GM23248 (cell line): Measurements from ENCODE around the gene PNPLA7. TPM values are rescaled to one million over a fixed set of nuclear protein-coding genes. Genes with fewer than 3 reads are reported as not detected.

Experiments used
- DNase-seq: peaks from one replicate; pipeline ENCODE4 v3.0.0-alpha.2; 2015
- H2AFZ ChIP-seq: fragments of 200-600 bp; sonication (generic); 2 replicates; pipeline ENCODE4 v1.6.1; 2016; ENCODE audit warnings: antibody characterized with exemption
- H3F3A ChIP-seq: fragments of 200-600 bp; sonication (generic); 2 replicates; pipeline ENCODE4 v1.6.1; 2016; ENCODE audit warnings: mild to moderate bottlenecking, antibody characterized with exemption, mixed run types; ENCODE audit not compliant: insufficient read depth
- H3K27ac ChIP-seq: fragments of 200-600 bp; sonication (generic); 2 replicates; pipeline ENCODE4 v1.5.1; 2016; ENCODE audit warnings: mild to moderate bottlenecking
- H3K27me3 ChIP-seq: fragments of 200-600 bp; sonication (generic); replicated peaks from 2 replicates; pipeline ENCODE4 v1.6.1; 2016; ENCODE audit warnings: mild to moderate bottlenecking; ENCODE audit not compliant: insufficient read depth
- H3K36me3 ChIP-seq: fragments of 200-600 bp; sonication (generic); 2 replicates; pipeline ENCODE4 v1.6.1; 2016; ENCODE audit warnings: low read depth, mild to moderate bottlenecking
- H3K4me1 ChIP-seq: fragments of 200-600 bp; sonication (generic); 2 replicates; pipeline ENCODE4 v1.6.1; 2016; ENCODE audit warnings: mild to moderate bottlenecking; ENCODE audit not compliant: insufficient read depth
- H3K4me2 ChIP-seq: fragments of 200-600 bp; sonication (generic); one replicate; pipeline ENCODE4 v1.6.1; 2016; ENCODE audit warnings: mild to moderate bottlenecking; ENCODE audit not compliant: unreplicated experiment
- H3K4me3 ChIP-seq: fragments of 200-600 bp; sonication (generic); 2 replicates; pipeline ENCODE4 v1.5.1; 2016; ENCODE audit warnings: mild to moderate bottlenecking
- H3K79me2 ChIP-seq: fragments of 200-600 bp; sonication (generic); 2 replicates; pipeline ENCODE4 v1.6.1; 2016; ENCODE audit warnings: mild to moderate bottlenecking; ENCODE audit not compliant: insufficient read depth
- H3K9ac ChIP-seq: fragments of 200-600 bp; sonication (generic); 2 replicates; pipeline ENCODE4 v1.6.1; 2016; ENCODE audit warnings: mild to moderate bottlenecking
- H3K9me2 ChIP-seq: fragments of 200-600 bp; sonication (generic); 2 replicates; pipeline ENCODE4 v1.6.1; 2016; ENCODE audit warnings: mixed run types, mild to moderate bottlenecking, moderate library complexity; ENCODE audit not compliant: insufficient read depth
- H3K9me3 ChIP-seq: fragments of 200-600 bp; sonication (generic); one replicate; pipeline ENCODE4 v1.6.1; 2017; ENCODE audit warnings: low read depth
- H4K20me1 ChIP-seq: fragments of 200-600 bp; sonication (generic); 2 replicates; pipeline ENCODE4 v1.6.0; 2016; ENCODE audit not compliant: insufficient read depth
- EZH2 ChIP-seq: fragments of 200-600 bp; sonication (generic); IDR thresholded peaks from 2 replicates; pipeline ENCODE4 v1.6.1; 2018; ENCODE audit warnings: antibody characterized with exemption, mild to moderate bottlenecking; ENCODE audit not compliant: insufficient read depth, poor library complexity, severe bottlenecking
- EZH2phosphoT487 ChIP-seq: fragments of 200-600 bp; sonication (generic); IDR thresholded peaks from 2 replicates; pipeline ENCODE4 v1.6.1; 2018; ENCODE audit warnings: antibody characterized with exemption, moderate library complexity, mild to moderate bottlenecking, low read depth; ENCODE audit not compliant: insufficient read depth
- WGBS, 2 experiments: methylation state at CpG; one replicate each; pipeline ENCODE4 v1.1.6; 2015 to 2017; ENCODE audit warnings: low lambda C conversion rate in 2 of 2, low coverage in 1 of 2; ENCODE audit errors: missing lambda C conversion rate in 2 of 2; 5-methylcytosine and 5-hydroxymethylcytosine counted together
- in situ Hi-C: fragments of 300-500 bp; cut with MboI; formaldehyde crosslinking; loops from 2 replicates; pipeline ENCODE4 v1.15.0; 2020
- polyA plus RNA-seq: library from polyadenylated mRNA; unstranded; fragments of >200 nt; fragmentation: Nextera tagmentation; extraction: Ambion mirVana; gene quantifications from 2 replicates; pipeline ENCODE4 v1.2.1, GENCODE V29; 2016
- total RNA-seq: library from RNA; depleted of rRNA; stranded (reverse); fragments of >200 nt; shearing (Covaris generic); gene quantifications from 2 replicates; pipeline ENCODE4 v1.2.3, GENCODE V29; 2014

The PNPLA7 gene
- total and polyA plus RNA-seq, 2 experiments from 2014 or later = 0.54 to 0.59 TPM

DNA sequence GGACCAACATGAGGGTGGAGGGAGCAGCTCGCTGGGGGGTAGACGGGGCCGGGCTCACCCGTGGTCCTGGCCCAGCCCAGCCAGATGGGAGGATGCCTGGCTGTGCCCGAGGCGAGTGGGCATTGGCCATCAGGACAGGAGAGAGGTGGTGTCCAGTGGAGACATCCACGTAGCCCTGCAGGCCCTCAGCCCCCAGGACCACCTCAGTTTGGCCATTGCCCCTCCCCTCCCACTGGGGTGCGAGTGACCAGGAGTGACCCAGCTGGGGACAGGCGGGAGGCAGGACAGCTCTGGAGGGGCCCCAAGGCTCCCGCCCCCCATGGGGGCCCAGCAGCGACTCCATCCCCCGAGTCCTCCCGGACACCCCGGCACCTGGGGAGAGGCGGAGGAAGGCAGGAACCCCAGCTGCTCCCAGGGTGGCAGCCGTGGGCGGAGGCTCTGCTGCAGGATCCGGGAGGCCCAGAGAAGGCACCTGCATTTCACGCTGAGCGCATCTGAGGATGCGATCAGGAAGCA, 118.7 kb downstream of the PNPLA7 start:
- TF ChIP-seq EZH2 (no peak), EZH2phosphoT487 (no peak)
- Histone ChIP-seq H3K27me3 (no peaks in the 10 kb centered on the region), H3F3A (no peaks in the 10 kb centered on the region), H2AFZ (no peak overlapping the region), H3K36me3 (no peaks in the 10 kb centered on the region), H3K27ac (no peak overlapping the region), H3K9me2 (no peaks in the 10 kb centered on the region), H3K9me3 (no peaks in the 10 kb centered on the region), H3K9ac (no peak overlapping the region), H4K20me1 (no peaks in the 10 kb centered on the region), H3K79me2 (no peaks in the 10 kb centered on the region), H3K4me3 (no peak overlapping the region), H3K4me2 (no peak overlapping the region), H3K4me1 (no peaks in the 10 kb centered on the region)
- in situ Hi-C loops = no loop called here
- 71 to 79% methylated on average over 9 to 20 of the region's 21 CpGs for WGBS, 2 experiments
- no peak for DNase-seq

DNA sequence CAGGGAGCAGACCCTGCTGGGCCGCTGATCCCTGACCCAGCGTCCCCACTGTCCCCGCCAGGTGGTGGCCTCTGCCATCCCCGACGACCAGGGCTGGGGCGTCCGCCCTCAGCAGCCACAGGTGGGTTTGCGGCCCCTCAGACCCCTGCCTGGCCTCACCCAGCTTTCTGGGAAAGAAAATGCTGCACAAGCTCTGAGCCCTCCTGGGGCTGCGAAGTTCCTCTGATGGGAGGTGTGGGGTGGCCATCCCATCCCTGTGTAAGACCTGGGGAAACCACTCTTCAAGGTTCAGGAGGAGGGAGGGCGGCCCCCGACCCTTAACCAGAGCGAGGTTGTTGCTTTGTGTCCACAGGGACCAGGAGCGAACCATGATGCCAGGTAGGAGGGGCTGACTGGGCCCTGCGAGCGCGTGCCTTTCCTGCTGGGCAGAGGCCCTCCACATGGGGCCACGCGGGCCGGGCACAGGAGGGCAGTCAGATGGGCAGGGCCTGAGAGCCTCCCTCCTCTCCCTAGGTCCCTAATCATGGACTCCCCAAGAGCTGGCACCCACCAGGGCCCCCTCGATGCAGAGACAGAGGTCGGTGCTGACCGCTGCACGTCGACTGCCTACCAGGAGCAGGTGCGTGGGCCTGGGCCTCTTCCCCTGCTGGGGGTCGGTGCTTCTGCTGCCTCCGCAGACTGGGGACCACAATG, 119.3 kb downstream of the PNPLA7 start:
- H3K79me2 ChIP-seq = no peaks in the 10 kb centered on the region
- no peak for DNase-seq
- no peak overlapping the region for H3K4me3 ChIP-seq
- H3K4me1 ChIP-seq = no peaks in the 10 kb centered on the region
- no peaks in the 10 kb centered on the region for H3F3A ChIP-seq
- no peaks in the 10 kb centered on the region for H3K27me3 ChIP-seq
- no peaks in the 10 kb centered on the region for H4K20me1 ChIP-seq
- no peaks in the 10 kb centered on the region for H3K36me3 ChIP-seq
- in situ Hi-C loops = no loop called here
- no peaks in the 10 kb centered on the region for H3K9me3 ChIP-seq
- WGBS, 2 experiments = 68 to 74% methylated on average over 23 to 27 of the region's 27 CpGs
- H3K4me2 ChIP-seq = no peak overlapping the region
- H3K27ac ChIP-seq = no peak overlapping the region
- H3K9me2 ChIP-seq = no peaks in the 10 kb centered on the region
- TF ChIP-seq EZH2 = no peak
- TF ChIP-seq EZH2phosphoT487 = no peak
- H2AFZ ChIP-seq = no peak overlapping the region
- no peak overlapping the region for H3K9ac ChIP-seq

DNA sequence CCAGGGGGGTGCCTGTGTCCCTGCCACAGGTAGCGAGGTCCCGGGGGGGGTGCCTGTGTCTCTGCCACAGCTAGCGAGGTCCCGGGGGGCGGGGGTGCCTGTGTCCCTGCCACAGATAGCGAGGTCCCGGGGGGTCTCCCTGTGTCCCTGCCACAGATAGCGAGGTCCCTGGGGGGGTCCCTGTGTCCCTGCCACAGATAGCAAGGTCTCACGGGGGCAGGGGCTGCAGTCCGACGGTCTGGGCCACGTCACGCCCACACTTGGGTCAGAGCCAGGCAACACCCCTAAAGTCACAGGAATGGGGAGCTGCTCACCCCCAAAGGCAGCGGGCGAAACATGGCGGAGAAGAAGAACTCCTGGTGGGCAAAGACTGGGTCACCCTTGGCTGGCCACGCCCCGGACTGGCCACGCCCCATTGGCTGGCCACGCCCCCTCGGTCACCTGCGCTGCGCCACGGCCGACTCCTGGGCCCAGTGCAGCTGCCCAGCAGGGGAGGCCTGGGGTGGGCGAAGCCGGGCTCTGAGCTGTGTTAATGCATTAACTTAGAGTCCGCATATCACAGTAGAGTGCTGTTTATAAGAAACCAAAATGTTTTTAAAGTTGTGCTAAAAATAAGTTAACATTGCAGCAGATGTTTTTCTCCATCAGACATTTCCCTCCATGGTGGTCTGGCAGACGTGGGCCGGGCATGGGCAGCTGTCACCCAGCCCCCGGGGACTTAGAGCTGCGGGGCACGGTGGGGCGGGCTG, 120.1 kb downstream of the PNPLA7 start:
- peaks cover 6% of the 10 kb centered on the region for H3F3A ChIP-seq
- no peaks in the 10 kb centered on the region for H3K9me3 ChIP-seq
- H3K9ac ChIP-seq = no peak overlapping the region
- H3K4me3 ChIP-seq = no peak overlapping the region
- no peaks in the 10 kb centered on the region for H3K36me3 ChIP-seq
- H3K9me2 ChIP-seq = no peaks in the 10 kb centered on the region
- H3K79me2 ChIP-seq = no peaks in the 10 kb centered on the region
- H3K27ac ChIP-seq = no peak overlapping the region
- 40 to 48% methylated on average over 20 to 34 of the region's 34 CpGs for WGBS, 2 experiments
- H3K4me1 ChIP-seq = no peaks in the 10 kb centered on the region
- H2AFZ ChIP-seq = no peak overlapping the region
- no peaks in the 10 kb centered on the region for H3K27me3 ChIP-seq
- no peak for DNase-seq
- TF ChIP-seq EZH2phosphoT487 = no peak
- TF ChIP-seq EZH2 = no peak
- no peaks in the 10 kb centered on the region for H4K20me1 ChIP-seq
- in situ Hi-C loops = no loop called here
- no peak overlapping the region for H3K4me2 ChIP-seq

DNA sequence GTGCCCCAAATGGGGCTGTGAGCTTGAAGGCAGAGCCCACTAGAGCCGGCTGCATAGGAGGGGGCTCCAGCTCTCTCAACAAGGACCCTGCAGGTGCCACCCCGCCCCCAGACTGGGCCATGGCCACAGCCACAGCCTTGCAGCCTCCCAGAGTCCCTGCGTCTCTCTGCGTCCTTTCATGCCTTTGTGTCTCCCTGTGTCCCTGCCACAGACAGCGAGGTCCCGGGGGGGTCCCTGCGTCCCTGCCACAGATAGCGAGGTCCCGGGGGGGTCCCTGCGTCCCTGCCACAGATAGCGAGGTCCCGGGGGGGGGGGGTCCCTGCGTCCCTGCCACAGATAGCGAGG, 120.7 kb downstream of the PNPLA7 start:
- H3K4me3 ChIP-seq = no peak overlapping the region
- 49 to 59% methylated on average over 5 to 14 of the region's 14 CpGs for WGBS, 2 experiments
- peaks cover 12% of the 10 kb centered on the region for H3F3A ChIP-seq
- no peak overlapping the region for H3K4me2 ChIP-seq
- TF ChIP-seq EZH2 = no peak
- TF ChIP-seq EZH2phosphoT487 = no peak
- no peaks in the 10 kb centered on the region for H3K9me3 ChIP-seq
- H3K36me3 ChIP-seq = no peaks in the 10 kb centered on the region
- in situ Hi-C loops = no loop called here
- no peak for DNase-seq
- no peaks in the 10 kb centered on the region for H4K20me1 ChIP-seq
- no peaks in the 10 kb centered on the region for H3K9me2 ChIP-seq
- no peaks in the 10 kb centered on the region for H3K27me3 ChIP-seq
- H3K27ac ChIP-seq = no peak overlapping the region
- H3K9ac ChIP-seq = no peak overlapping the region
- no peaks in the 10 kb centered on the region for H3K4me1 ChIP-seq
- no peak overlapping the region for H2AFZ ChIP-seq
- H3K79me2 ChIP-seq = no peaks in the 10 kb centered on the region
